Gastroesophageal sphincter (tissue), 3 donors: ENCODE data around the gene MYO3B.

Experiments used
- CTCF ChIP-seq, 4 experiments: fragments of 200-600 bp in 2 of 4; fragments of 450-650 bp in 2 of 4; sonication (generic) in 1 of 4; IDR thresholded peaks; one replicate each; pipeline ENCODE4 v1.5.1; 2017 to 2019; ENCODE audit warnings: antibody characterized with exemption in 4 of 4, mild to moderate bottlenecking in 2 of 4, moderate library complexity in 2 of 4
- POLR2A ChIP-seq, 2 donors: fragments of 450-650 bp; IDR thresholded peaks; one replicate each; pipeline ENCODE4 v1.6.1; 2017; ENCODE audit warnings: antibody characterized with exemption in 2 of 2, mild to moderate bottlenecking in 2 of 2, moderate library complexity in 1 of 2
- POLR2AphosphoS5 ChIP-seq: sonication (generic); formaldehyde crosslinking; IDR thresholded peaks from one replicate; pipeline ENCODE4 v1.6.1; 2017; ENCODE audit warnings: antibody characterized with exemption

- TF ChIP-seq CTCF (IDR thresholded peaks at IDR 0.05) (no peak), POLR2A (IDR thresholded peaks at IDR 0.05) (no peak), POLR2AphosphoS5 (no peak)
These were observed 136.0 kb downstream of the MYO3B start for GRCh38 chr2:170313992-170314348.
